Neural crest cell (in vitro differentiated cells): ENCODE measurements around the gene IGLON5. TPM values are rescaled to one million over a fixed set of nuclear protein-coding genes. Genes with fewer than 3 reads are reported as not detected.

Experiments used
- DNase-seq: peaks from one replicate; pipeline ENCODE4 v3.0.0; 2021; ENCODE audit warnings: low read depth, mixed read lengths, low spot score
- H3K27ac Mint-ChIP-seq: one replicate; pipeline ENCODE4 v1.8.0; 2021; ENCODE audit warnings: mild to moderate bottlenecking, mixed read lengths; ENCODE audit not compliant: unreplicated experiment
- H3K27me3 Mint-ChIP-seq: 2 replicates; pipeline ENCODE4 v1.8.0; 2021; ENCODE audit warnings: low read depth, mild to moderate bottlenecking, mixed read lengths
- H3K36me3 Mint-ChIP-seq: 2 replicates; pipeline ENCODE4 v1.8.0; 2021; ENCODE audit warnings: low read depth, mild to moderate bottlenecking, mixed read lengths
- H3K4me1 Mint-ChIP-seq: 2 replicates; pipeline ENCODE4 v1.8.0; 2021; ENCODE audit warnings: mixed read lengths
- H3K4me3 Mint-ChIP-seq: one replicate; pipeline ENCODE4 v1.8.0; 2021; ENCODE audit warnings: mild to moderate bottlenecking, mixed read lengths
- H3K9me3 Mint-ChIP-seq: 2 replicates; pipeline ENCODE4 v1.8.0; 2021; ENCODE audit warnings: mixed read lengths
- CTCF ChIP-seq: fragments of 200-600 bp; sonication (generic); conservative IDR thresholded peaks from 2 replicates; pipeline ENCODE4 v1.5.0; 2021; ENCODE audit warnings: antibody characterized with exemption, mild to moderate bottlenecking
- total RNA-seq: library from RNA; stranded (reverse); gene quantifications from 2 replicates; pipeline ENCODE4 v1.2.1, GENCODE V29; 2021

The IGLON5 gene
- total RNA-seq, 1 donor from 2014 or later = 17.4 TPM

GRCh38 chr19:51333836-51334460 is 22.5 kb downstream of the IGLON5 start:
- H3K4me1 Mint-ChIP-seq = peaks cover 12% of the 10 kb centered on the region
- H3K36me3 Mint-ChIP-seq = peaks cover 8% of the 10 kb centered on the region
- no peak overlapping the region for H3K27ac Mint-ChIP-seq
- H3K27me3 Mint-ChIP-seq = no peaks in the 10 kb centered on the region
- no peak for TF ChIP-seq CTCF
- peaks cover 8% of the 10 kb centered on the region for H3K9me3 Mint-ChIP-seq
- no peak overlapping the region for H3K4me3 Mint-ChIP-seq
- no peak for DNase-seq

GRCh38 chr19:51337141-51337860 is 25.9 kb downstream of the IGLON5 start:
- Mint-ChIP-seq H3K4me3 (no peak overlapping the region), H3K27me3 (peaks cover 11% of the 10 kb centered on the region), H3K36me3 (no peaks in the 10 kb centered on the region), H3K27ac (no peak overlapping the region), H3K4me1 (peaks cover 20% of the 10 kb centered on the region), H3K9me3 (no peaks in the 10 kb centered on the region)
- no peak for TF ChIP-seq CTCF
- no peak for DNase-seq

GRCh38 chr19:51337861-51338562 is 26.6 kb downstream of the IGLON5 start:
- Mint-ChIP-seq H3K4me3 (peak overlapping the region; percentile 89), H3K27ac (no peak overlapping the region), H3K4me1 (peaks cover 20% of the 10 kb centered on the region), H3K36me3 (no peaks in the 10 kb centered on the region), H3K27me3 (peaks cover 14% of the 10 kb centered on the region), H3K9me3 (no peaks in the 10 kb centered on the region)
- DNase-seq = no peak
- no peak for TF ChIP-seq CTCF

- TF ChIP-seq CTCF = peak; percentile 92
- peak; percentile 81 for DNase-seq
- peaks cover 15% of the 10 kb centered on the region for H3K27me3 Mint-ChIP-seq
- peak overlapping the region; percentile 89 for H3K4me3 Mint-ChIP-seq
- no peaks in the 10 kb centered on the region for H3K9me3 Mint-ChIP-seq
- H3K36me3 Mint-ChIP-seq = no peaks in the 10 kb centered on the region
- peaks cover 20% of the 10 kb centered on the region for H3K4me1 Mint-ChIP-seq
- H3K27ac Mint-ChIP-seq = peak overlapping the region; percentile 86
These were observed 27.3 kb downstream of the IGLON5 start for GRCh38 chr19:51338563-51339312.

- Mint-ChIP-seq H3K36me3 (no peaks in the 10 kb centered on the region), H3K27ac (peak overlapping the region; percentile 15), H3K4me1 (peaks cover 20% of the 10 kb centered on the region), H3K4me3 (peak overlapping the region; percentile 89), H3K27me3 (peaks cover 15% of the 10 kb centered on the region), H3K9me3 (no peaks in the 10 kb centered on the region)
- no peak for TF ChIP-seq CTCF
- no peak for DNase-seq
These were observed 27.9 kb downstream of the IGLON5 start for GRCh38 chr19:51339313-51339686.
